K562 (cell line): ENCODE data around the gene MRNIP. TPM values are rescaled to one million over a fixed set of nuclear protein-coding genes. Genes with fewer than 3 reads are reported as not detected.
A peak's percentile ranks its signal among the peaks of the same experiment; 100 is the strongest.

Source experiments
- ATAC-seq: fragments of 200-7000 bp; cut with Tn5 transposase; 3 replicates; pipeline ENCODE4 v1.9.1; 2020; ENCODE audit warnings: moderate library complexity
- BruUV-seq: library from RNA; stranded (reverse); fragments of 400-500 nt; replicated peaks from 2 replicates; lab custom pipeline; 2021; lab: Mats Ljungman, UMichigan
- CTCF ChIA-PET: fragments of 300-600 bp; formaldehyde crosslinking; extraction: SDS; loops from one replicate; lab custom pipeline; 2021; ENCODE audit warnings: low intra/inter-chr PET ratio; lab: Yijun Ruan, JAX
- POLR2A ChIA-PET: fragments of 300-600, 350-650 bp; sonication (Branson Sonifier 250); formaldehyde crosslinking; extraction: SDS; loops from one replicate; lab custom pipeline; 2021; ENCODE audit warnings: antibody characterized with exemption, inconsistent platforms; lab: Yijun Ruan, JAX
- DNase-seq, 4 experiments: peaks; one replicate each; pipeline versions ENCODE4 v3.0.0 to v3.0.0-alpha.2; 2011 to 2018; ENCODE audit warnings: low spot score in 3 of 4, mixed read lengths in 3 of 4; ENCODE audit errors: extremely low read depth in 1 of 4
- FAIRE-seq: peaks from 2 replicates; lab custom pipeline; 2011; peaks lifted over from hg19 to GRCh38; lab: Jason Lieb, UNC
- H2AFZ ChIP-seq: 2 replicates; pipeline ENCODE4 v1.6.0; 2011; ENCODE audit warnings: low read depth, low read length, control low read depth, inconsistent platforms
- H3K27ac ChIP-seq: fragments of 200-600 bp; 3 replicates; pipeline ENCODE4 v1.8.0; 2011; ENCODE audit warnings: low read depth, mild to moderate bottlenecking, control low read depth, inconsistent platforms, low read length, moderate library complexity, mixed read lengths; ENCODE audit errors: extremely low read depth
- H3K27me3 ChIP-seq, 2 experiments: fragments of 300-600 bp in 1 of 2; 2 replicates in 1 of 2; 3 replicates in 1 of 2; pipeline versions ENCODE4 v1.6.0 to v1.8.0; 2011; ENCODE audit warnings: inconsistent platforms in 2 of 2, low read length in 2 of 2, mild to moderate bottlenecking in 1 of 2, mixed read lengths in 1 of 2, moderate library complexity in 1 of 2; ENCODE audit not compliant: control insufficient read depth in 2 of 2, insufficient read depth in 2 of 2
- H3K36me3 ChIP-seq: fragments of 300-600 bp; 3 replicates; pipeline ENCODE4 v1.8.0; 2011; ENCODE audit warnings: mild to moderate bottlenecking, low read length, inconsistent platforms; ENCODE audit not compliant: control insufficient read depth, insufficient read depth
- H3K4me1 ChIP-seq, 2 experiments: fragments of 200-600 bp in 1 of 2; replicated peaks in 1 of 2; 2 replicates in 1 of 2; 3 replicates in 1 of 2; pipeline versions ENCODE4 v1.5.1 to v1.8.0; 2011; ENCODE audit warnings: inconsistent platforms in 2 of 2, low read length in 2 of 2, mild to moderate bottlenecking in 1 of 2, mixed read lengths in 1 of 2, moderate library complexity in 1 of 2; ENCODE audit not compliant: control insufficient read depth in 2 of 2, insufficient read depth in 2 of 2
- H3K4me2 ChIP-seq: 2 replicates; pipeline ENCODE4 v1.6.1; 2011; ENCODE audit warnings: low read length, control low read depth, inconsistent platforms, mixed read lengths; ENCODE audit not compliant: insufficient read depth
- H3K4me3 ChIP-seq: fragments of 200-600 bp; sonication (generic), shearing (Covaris generic); 2 replicates; pipeline ENCODE4 v1.5.1; 2016; ENCODE audit warnings: control low read depth, inconsistent platforms
- H3K79me2 ChIP-seq: fragments of 200-600 bp; 3 replicates; pipeline ENCODE4 v1.8.0; 2011; ENCODE audit warnings: low read length, inconsistent platforms; ENCODE audit not compliant: control insufficient read depth, insufficient read depth
- H3K9ac ChIP-seq, 2 experiments: 2 replicates each; pipeline versions ENCODE4 v1.6.0 to v1.6.1; 2011; ENCODE audit warnings: low read depth in 2 of 2, low read length in 2 of 2, control low read depth in 1 of 2, inconsistent platforms in 1 of 2, mild to moderate bottlenecking in 1 of 2, mixed read lengths in 1 of 2; ENCODE audit not compliant: insufficient read depth in 1 of 2
- H3K9me1 ChIP-seq: one replicate; pipeline ENCODE4 v1.6.0; 2011; ENCODE audit warnings: inconsistent platforms, mild to moderate bottlenecking, low read length, moderate library complexity; ENCODE audit not compliant: control insufficient read depth, insufficient read depth
- H3K9me3 ChIP-seq: replicated peaks from 2 replicates; pipeline ENCODE4 v1.5.1; 2011; ENCODE audit warnings: low read depth, low read length, inconsistent platforms; ENCODE audit not compliant: control insufficient read depth, insufficient read depth
- H4K20me1 ChIP-seq: replicated peaks from 2 replicates; pipeline ENCODE4 v1.6.1; 2011; ENCODE audit warnings: low read length, inconsistent platforms, mixed read lengths; ENCODE audit not compliant: control insufficient read depth, insufficient read depth
- CBX3 ChIP-seq, 2 experiments: IDR thresholded peaks; 1 replicate in 1 of 2; 2 replicates in 1 of 2; pipeline ENCODE4 v1.6.1; 2012; ENCODE audit warnings: inconsistent platforms in 2 of 2, low read length in 2 of 2, borderline replicate concordance in 1 of 2, control low read depth in 1 of 2
- CSDE1 ChIP-seq, 2 experiments: fragments of 450-650 bp; IDR thresholded peaks; 2 replicates each; pipeline ENCODE4 v1.6.1; 2016; ENCODE audit warnings: mild to moderate bottlenecking in 1 of 2
- EZH2 ChIP-seq: IDR thresholded peaks from 2 replicates; pipeline ENCODE4 v1.6.1; 2012; ENCODE audit warnings: low read depth, mild to moderate bottlenecking, inconsistent platforms, low read length, borderline replicate concordance
- PCBP1 ChIP-seq: fragments of 200-400 bp; formaldehyde crosslinking; IDR thresholded peaks from 2 replicates; pipeline ENCODE4 v1.6.1; 2018; ENCODE audit warnings: mild to moderate bottlenecking, low read depth, low read length; ENCODE audit not compliant: poor library complexity, severe bottlenecking
- YY1 ChIP-seq, 3 experiments: IDR thresholded peaks; 2 replicates each; pipeline ENCODE4 v1.6.1; 2011; ENCODE audit warnings: low read length in 2 of 3, mild to moderate bottlenecking in 2 of 3, moderate library complexity in 2 of 3, borderline replicate concordance in 1 of 3, control low read depth in 1 of 3, low read depth in 1 of 3; ENCODE audit not compliant: insufficient read depth in 3 of 3, insufficient replicate concordance in 2 of 3, control insufficient read depth in 1 of 3, insufficient read length in 1 of 3; ENCODE audit errors: extremely low read depth in 1 of 3
- ZNF75A ChIP-seq: fragments of 450-650 bp; formaldehyde crosslinking; IDR thresholded peaks from 2 replicates; pipeline ENCODE4 v1.4.0; 2020; ENCODE audit warnings: mild to moderate bottlenecking
- ZNF76 ChIP-seq: fragments of 250-450 bp; sonication (Bioruptor Pico); IDR thresholded peaks from 2 replicates; pipeline ENCODE4 v1.4.0; 2020; ENCODE audit warnings: mild to moderate bottlenecking, moderate library complexity, borderline replicate concordance
- WGBS: fragments of 100-300 bp; shearing (Covaris generic); methylation state at CpG from one replicate; pipeline ENCODE4 v1.1.6; 2016; ENCODE audit warnings: low coverage, mixed read lengths; ENCODE audit not compliant: insufficient coverage; ENCODE audit errors: missing lambda C conversion rate; 5-methylcytosine and 5-hydroxymethylcytosine counted together
- in situ Hi-C: fragments of 300-500 bp; cut with MboI; formaldehyde crosslinking; loops from 4 replicates; pipeline ENCODE4 v1.15.0; 2018; ENCODE audit warnings: inconsistent platforms, mixed read lengths
- intact Hi-C: fragments of 100-400 bp; cut with micrococcal nuclease; formaldehyde crosslinking; loops from 2 replicates; pipeline ENCODE4 v1.14.2; 2022
- polyA plus RNA-seq, 8 experiments: library from polyadenylated mRNA; depleted of rRNA in 4 of 8; stranded (reverse) in 5 of 8; unstranded in 3 of 8; fragments of >200 nt; fragmentation: Nextera tagmentation in 2 of 8; fragmentation: Illumina TruSeq in 1 of 8; extraction: Ambion mirVana in 2 of 8; extraction: Trizol in 1 of 8; gene quantifications; 2 replicates each; pipeline versions ENCODE4 v1.2.1 to v1.2.3, GENCODE V29; 2011 to 2014; ENCODE audit warnings: inconsistent platforms in 1 of 8, missing spikeins in 1 of 8
- total RNA-seq, 7 experiments: library from RNA; depleted of rRNA in 6 of 7; stranded (reverse); fragments of >200 nt in 6 of 7; fragmentation: Illumina TruSeq in 2 of 7; extraction: Trizol in 2 of 7; gene quantifications; 2 replicates each; pipeline versions ENCODE4 v1.2.1 to v1.2.3, GENCODE V29; 2011 to 2021; ENCODE audit warnings: low replicate concordance in 1 of 7
- TF ChIP-seq, protein P1 (sequence below), 2 experiments: fragments of 250-450 bp in 1 of 2; fragments of 450-650 bp in 1 of 2; sonication (Bioruptor Pico) in 1 of 2; IDR thresholded peaks; 2 replicates each; pipeline versions ENCODE4 v1.6.1 to v1.8.0; 2016 to 2021; ENCODE audit warnings: mild to moderate bottlenecking in 2 of 2, moderate library complexity in 2 of 2, missing compliant biosample characterization in 1 of 2, missing genetic modification characterization in 1 of 2
- TF ChIP-seq, protein P2 (sequence below): fragments of 250-450 bp; sonication (Bioruptor Pico); IDR thresholded peaks from 2 replicates; pipeline ENCODE4 v1.5.0; 2021
- TF ChIP-seq, protein P3 (sequence below): sonication (generic); formaldehyde crosslinking; IDR thresholded peaks from 2 replicates; pipeline ENCODE4 v1.8.1; 2023; ENCODE audit warnings: mild to moderate bottlenecking, missing genetic modification reagents
- TF ChIP-seq, protein P4 (sequence below): sonication (generic); IDR thresholded peaks from 2 replicates; pipeline ENCODE4 v1.6.1; 2016

Gene MRNIP
- total and polyA plus RNA-seq, 9 of the 15 experiments (the other 6 are each of a cell fraction or from before 2014, with no cell fraction given) = 3.6 to 39.0 (median 16.8) TPM

DNA sequence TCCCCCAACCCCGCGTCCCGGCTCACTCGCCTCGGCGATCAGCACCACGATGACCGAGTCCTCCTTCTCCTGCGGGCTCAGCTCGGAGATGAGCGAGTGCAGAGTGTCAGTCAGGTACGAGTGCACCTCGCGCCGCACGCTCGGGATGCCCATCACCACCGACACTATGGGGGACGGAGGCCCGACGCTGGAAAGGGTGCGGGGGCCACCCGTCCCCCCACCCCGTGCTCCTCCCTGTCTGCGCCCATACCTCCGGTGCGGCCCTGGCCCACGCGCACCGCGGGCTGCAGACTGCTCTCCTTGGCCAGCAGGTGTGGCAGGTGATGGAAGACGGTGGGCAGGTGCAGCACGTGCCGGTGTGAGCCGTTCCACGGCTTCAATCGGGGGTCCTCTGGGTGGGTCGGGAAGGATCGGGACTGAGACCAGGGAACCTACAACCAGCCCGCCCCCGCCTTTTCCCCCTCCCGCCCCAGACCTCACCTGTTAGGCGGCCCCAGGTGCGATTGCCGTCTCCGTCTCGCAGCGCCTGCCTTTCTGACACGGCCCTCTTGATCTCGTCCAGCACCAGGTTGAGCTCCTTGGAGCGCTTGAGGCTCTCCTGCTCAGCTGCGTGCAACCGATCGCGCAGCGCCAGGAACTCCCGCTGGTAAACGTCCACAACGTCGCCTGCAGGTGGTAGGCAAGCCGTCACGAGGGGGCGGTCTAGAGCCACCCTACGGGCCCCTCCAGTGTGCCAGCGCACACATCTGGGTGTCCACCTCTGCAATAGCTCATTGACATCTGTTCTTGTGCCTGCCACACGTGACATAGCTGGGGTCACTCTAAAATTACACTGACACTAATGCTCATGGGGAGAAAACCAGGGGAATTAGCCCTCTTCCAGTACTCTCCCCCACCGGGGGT, 57.1 kb downstream of the MRNIP start (continued):
- TF ChIP-seq, protein P1, sequence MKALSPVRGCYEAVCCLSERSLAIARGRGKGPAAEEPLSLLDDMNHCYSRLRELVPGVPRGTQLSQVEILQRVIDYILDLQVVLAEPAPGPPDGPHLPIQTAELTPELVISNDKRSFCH (CRISPR knock-in tag; IDR thresholded peaks at IDR 0.05) = no peak
- TF ChIP-seq, protein P1 (tag; IDR thresholded peaks at IDR 0.05) = no peak
- TF ChIP-seq YY1 (IDR thresholded peaks at IDR 0.05; ENCODE audit: borderline replicate concordance in 1 of 3, control insufficient read depth in 1 of 3, extremely low read depth in 1 of 3, insufficient read depth in 3 of 3, insufficient read length in 1 of 3, insufficient replicate concordance in 2 of 3, low read depth in 1 of 3, low read length in 2 of 3) = no peak

DNA sequence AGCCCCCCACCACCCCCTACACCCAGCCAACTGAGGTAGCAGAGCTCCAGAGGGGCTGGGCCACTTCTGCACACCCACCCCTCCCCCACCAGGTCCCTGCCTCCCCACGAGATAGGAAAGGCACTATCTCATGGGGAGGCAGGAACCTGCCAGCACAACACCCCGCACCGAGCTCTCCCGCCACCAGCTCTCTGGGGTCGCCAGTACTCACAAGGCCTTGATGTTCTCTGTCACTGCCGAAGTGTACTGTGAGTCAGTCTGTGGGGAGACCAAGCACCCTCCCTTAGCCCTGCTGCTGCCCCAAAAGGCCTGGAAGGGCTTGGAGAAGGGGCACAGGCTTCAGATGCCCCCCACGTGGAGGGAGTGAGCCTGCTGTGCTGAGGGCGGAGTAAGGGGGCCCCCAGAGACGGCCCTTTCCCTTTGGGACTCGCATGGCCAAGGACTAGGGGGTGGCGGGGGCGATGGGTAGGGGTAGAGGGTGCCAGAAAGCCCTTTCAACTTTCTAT, 57.9 kb downstream of the MRNIP start:
- intact Hi-C loops = no loop called here
- no TSS peak for BruUV-seq
- CTCF ChIA-PET = no interaction called here
- Histone ChIP-seq H3K9ac (peak overlapping the region in 1 of 2 experiments; percentile 84; a peak in 2 of 4 replicates), H3K4me1 (peaks cover 23 to 66% of the 10 kb centered on the region in 2 experiments), H4K20me1 (no peaks in the 10 kb centered on the region), H3K4me3 (no peak overlapping the region), H3K9me1 (peaks cover 6% of the 10 kb centered on the region), H3K36me3 (peaks cover 76% of the 10 kb centered on the region; the same call in 2 of the 3 replicates), H2AFZ (no peak overlapping the region), H3K27ac (no peak overlapping the region; the same call in 2 of the 3 replicates), H3K27me3 (no peaks in the 10 kb centered on the region), H3K79me2 (peaks cover 30% of the 10 kb centered on the region), H3K4me2 (no peak overlapping the region), H3K9me3 (no peaks in the 10 kb centered on the region)
- no peak for FAIRE-seq
- peak; percentile 42 to 53 (median 46) for DNase-seq
- POLR2A ChIA-PET = interaction anchor here (1.1 kb wide), 2 partner anchors 11 to 13 kb away, joined by 3 read pairs; no protein-coding TSS in a partner anchor
- in situ Hi-C loops = no loop called here
- ATAC-seq = peak; percentile 2; the same call in 1 of the 3 replicates
- WGBS = 44% methylated on average over 7 of the region's 12 CpGs
- TF ChIP-seq, protein P2, sequence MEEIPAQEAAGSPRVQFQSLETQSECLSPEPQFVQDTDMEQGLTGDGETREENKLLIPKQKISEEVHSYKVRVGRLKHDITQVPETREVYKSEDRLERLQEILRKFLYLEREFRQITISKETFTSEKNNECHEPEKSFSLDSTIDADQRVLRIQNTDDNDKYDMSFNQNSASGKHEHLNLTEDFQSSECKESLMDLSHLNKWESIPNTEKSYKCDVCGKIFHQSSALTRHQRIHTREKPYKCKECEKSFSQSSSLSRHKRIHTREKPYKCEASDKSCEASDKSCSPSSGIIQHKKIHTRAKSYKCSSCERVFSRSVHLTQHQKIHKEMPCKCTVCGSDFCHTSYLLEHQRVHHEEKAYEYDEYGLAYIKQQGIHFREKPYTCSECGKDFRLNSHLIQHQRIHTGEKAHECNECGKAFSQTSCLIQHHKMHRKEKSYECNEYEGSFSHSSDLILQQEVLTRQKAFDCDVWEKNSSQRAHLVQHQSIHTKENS (CRISPR knock-in tag) = no peak
- TF ChIP-seq ZNF75A (no peak), PCBP1 (peak; percentile 37), CSDE1 (IDR thresholded peaks at IDR 0.05) (no peak), ZNF76 (CRISPR knock-in tag) (no peak), CBX3 (IDR thresholded peaks at IDR 0.05; ENCODE audit: borderline replicate concordance in 1 of 2, low read length in 2 of 2) (no peak), EZH2 (no peak)
- TF ChIP-seq, protein P3, sequence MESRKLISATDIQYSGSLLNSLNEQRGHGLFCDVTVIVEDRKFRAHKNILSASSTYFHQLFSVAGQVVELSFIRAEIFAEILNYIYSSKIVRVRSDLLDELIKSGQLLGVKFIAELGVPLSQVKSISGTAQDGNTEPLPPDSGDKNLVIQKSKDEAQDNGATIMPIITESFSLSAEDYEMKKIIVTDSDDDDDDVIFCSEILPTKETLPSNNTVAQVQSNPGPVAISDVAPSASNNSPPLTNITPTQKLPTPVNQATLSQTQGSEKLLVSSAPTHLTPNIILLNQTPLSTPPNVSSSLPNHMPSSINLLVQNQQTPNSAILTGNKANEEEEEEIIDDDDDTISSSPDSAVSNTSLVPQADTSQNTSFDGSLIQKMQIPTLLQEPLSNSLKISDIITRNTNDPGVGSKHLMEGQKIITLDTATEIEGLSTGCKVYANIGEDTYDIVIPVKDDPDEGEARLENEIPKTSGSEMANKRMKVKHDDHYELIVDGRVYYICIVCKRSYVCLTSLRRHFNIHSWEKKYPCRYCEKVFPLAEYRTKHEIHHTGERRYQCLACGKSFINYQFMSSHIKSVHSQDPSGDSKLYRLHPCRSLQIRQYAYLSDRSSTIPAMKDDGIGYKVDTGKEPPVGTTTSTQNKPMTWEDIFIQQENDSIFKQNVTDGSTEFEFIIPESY (CRISPR knock-in tag) = peak; percentile 86; the same call in 1 of the 2 replicates
- TF ChIP-seq, protein P4, sequence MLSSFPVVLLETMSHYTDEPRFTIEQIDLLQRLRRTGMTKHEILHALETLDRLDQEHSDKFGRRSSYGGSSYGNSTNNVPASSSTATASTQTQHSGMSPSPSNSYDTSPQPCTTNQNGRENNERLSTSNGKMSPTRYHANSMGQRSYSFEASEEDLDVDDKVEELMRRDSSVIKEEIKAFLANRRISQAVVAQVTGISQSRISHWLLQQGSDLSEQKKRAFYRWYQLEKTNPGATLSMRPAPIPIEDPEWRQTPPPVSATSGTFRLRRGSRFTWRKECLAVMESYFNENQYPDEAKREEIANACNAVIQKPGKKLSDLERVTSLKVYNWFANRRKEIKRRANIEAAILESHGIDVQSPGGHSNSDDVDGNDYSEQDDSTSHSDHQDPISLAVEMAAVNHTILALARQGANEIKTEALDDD = no peak
